ENCODE data around the gene CNPY2.
"Not testable (repeated sequence)": the region's sequence is repeated elsewhere in the genome, so short reads cannot be mapped to it uniquely, and the experiment has no call there.

The CNPY2 gene

DNA sequence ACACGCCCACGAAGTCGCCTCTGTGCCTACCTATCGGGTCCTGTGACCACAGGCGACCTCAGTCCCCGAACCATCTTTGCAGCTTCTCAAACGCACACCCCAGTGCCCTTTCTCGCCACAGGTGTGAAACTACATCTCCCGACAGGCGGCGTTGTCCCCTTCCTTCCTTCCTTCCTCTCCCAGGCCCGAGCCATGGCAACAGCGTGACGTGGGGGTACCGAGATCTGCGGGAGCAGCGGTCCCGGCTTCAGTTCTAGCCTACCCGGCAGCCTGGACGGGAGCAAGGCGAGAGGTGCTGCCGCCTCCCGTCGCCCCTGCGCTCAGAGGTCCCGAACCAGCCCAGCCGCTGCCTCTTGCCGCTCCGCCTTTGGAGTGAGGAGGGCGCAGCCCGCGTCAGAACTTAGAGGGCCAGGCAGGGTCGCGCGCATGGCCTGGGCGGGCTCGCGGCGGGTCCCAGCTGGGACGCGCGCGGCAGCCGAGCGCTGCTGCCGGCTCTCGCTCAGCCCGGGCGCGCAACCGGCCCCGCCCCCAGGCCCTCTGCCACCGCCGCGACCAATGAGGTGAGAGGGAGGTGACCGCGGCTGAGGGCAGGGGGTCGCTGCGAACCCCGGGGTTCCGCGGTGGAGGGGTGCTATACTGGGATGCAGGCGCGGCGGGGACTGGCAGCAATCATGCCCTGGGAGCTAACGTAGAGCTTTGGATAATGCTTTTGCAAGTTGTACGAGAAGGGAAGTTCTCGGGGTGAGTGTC lies 48.9 kb downstream of the CNPY2 start, which contains the start of gene COQ10A:
Gene COQ10A, plus strand, starts transcription at position 250 of the 750 bp plus-strand sequence. Its CDS starts 177 bp downstream, at position 427.
- in situ Hi-C loops (cut with MboI; ENCODE audit: low pct_unique_long_range_greater_than_20kb, low sequenced_read_pairs, unreplicated experiment), result no loop called here
- TF ChIP-seq, protein P1, sequence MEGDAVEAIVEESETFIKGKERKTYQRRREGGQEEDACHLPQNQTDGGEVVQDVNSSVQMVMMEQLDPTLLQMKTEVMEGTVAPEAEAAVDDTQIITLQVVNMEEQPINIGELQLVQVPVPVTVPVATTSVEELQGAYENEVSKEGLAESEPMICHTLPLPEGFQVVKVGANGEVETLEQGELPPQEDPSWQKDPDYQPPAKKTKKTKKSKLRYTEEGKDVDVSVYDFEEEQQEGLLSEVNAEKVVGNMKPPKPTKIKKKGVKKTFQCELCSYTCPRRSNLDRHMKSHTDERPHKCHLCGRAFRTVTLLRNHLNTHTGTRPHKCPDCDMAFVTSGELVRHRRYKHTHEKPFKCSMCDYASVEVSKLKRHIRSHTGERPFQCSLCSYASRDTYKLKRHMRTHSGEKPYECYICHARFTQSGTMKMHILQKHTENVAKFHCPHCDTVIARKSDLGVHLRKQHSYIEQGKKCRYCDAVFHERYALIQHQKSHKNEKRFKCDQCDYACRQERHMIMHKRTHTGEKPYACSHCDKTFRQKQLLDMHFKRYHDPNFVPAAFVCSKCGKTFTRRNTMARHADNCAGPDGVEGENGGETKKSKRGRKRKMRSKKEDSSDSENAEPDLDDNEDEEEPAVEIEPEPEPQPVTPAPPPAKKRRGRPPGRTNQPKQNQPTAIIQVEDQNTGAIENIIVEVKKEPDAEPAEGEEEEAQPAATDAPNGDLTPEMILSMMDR (IDR thresholded peaks at IDR 0.05; ENCODE audit: extremely low read depth, insufficient read depth, missing control alignments), result peak; percentile 44
- peak; percentile 95 for DNase-seq (ENCODE audit: low spot score)

DNA sequence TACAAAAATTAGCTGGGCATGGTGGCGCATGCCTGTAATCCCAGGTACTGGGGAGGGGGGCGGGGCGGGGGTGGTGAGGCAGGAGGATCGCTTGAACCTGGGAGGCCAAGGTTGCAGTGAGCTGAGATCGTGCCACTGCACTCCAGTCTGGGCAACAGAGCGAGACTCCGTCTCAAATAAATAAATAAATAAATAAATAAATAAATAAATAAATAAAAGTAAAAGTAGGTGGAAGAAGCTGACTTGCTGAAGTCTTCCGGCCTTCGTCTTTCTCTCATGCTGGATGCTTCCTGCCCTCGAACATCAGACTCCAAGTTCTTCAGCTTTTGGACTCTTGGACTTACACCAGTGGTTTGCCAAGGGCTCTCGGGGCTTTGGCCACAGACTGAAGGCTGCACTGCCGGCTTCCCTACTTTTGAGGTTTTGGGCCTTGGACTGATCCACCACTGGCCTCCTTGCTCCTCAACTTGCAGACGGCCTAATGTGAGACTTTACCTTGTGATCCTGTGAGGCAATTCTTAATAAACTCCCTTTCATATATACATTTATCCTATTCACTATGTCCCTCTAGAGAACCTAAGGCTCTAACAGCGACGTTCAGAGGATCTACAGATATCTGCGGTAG lies 49.6 kb downstream of the CNPY2 start:
- in situ Hi-C loops (cut with MboI; ENCODE audit: low pct_unique_long_range_greater_than_20kb, low sequenced_read_pairs, unreplicated experiment); DNase-seq (ENCODE audit: low spot score): not testable (repeated sequence)

DNA sequence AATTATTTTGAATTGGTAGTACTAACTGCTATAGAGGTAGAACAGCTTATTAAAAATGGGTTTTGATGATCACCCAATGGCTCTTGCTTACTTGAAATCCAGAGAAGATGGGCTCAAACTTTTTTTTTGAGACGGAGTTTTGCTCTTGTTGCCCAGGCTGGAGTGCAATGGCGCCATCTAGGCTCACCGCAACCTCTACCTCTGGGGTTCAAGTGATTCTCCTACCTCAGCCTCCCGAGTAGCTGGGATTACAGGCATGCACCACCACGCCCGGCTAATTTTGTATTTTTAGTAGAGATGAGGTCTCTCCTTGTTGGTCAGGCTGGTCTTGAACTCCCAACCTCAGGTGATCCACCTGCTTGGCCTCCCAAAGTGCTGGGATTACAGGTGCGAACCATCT lies 52.8 kb downstream of the CNPY2 start:
- in situ Hi-C loops (cut with MboI; ENCODE audit: low pct_unique_long_range_greater_than_20kb, low sequenced_read_pairs, unreplicated experiment); DNase-seq (ENCODE audit: low spot score): not testable (repeated sequence)

DNA sequence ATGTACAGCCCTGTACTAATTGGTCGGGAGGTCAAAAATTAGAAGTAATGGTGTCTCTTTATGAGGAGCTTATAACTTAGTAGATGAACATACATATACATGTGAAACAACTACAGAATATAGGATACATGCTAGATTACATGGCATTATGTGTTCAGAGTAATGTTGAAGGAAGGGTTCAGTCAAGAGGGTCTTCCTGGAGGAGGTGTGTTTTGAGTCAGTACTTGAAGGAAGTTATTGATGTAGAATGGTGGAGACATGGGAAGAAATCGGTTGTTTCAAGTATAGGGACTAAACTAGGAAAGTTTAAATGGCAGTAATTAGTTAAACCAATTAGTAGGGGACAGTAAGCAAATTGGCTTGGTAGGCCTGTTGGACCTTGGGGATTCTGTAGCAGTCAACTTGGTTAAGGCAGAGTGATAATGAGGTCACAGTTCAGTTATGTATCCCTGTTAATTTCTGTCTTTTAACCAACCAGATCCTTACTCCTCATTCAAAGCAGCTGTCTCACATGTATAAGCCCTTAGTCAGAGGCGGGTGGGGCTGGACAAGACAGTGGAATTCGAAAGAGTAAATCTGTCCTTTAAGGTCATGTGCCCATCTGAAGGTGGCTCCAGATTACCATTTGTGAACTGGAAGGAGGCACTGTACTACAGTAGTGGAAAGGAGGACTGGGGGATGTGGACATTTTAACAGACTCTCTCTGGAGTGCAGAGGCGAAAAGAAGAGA lies 54.1 kb downstream of the CNPY2 start:
- no peak for DNase-seq (ENCODE audit: low spot score)
- in situ Hi-C loops (cut with MboI; ENCODE audit: low pct_unique_long_range_greater_than_20kb, low sequenced_read_pairs, unreplicated experiment), result no loop called here
- TF ChIP-seq, protein P1 (IDR thresholded peaks at IDR 0.05; ENCODE audit: extremely low read depth, insufficient read depth, missing control alignments), result no peak

DNA sequence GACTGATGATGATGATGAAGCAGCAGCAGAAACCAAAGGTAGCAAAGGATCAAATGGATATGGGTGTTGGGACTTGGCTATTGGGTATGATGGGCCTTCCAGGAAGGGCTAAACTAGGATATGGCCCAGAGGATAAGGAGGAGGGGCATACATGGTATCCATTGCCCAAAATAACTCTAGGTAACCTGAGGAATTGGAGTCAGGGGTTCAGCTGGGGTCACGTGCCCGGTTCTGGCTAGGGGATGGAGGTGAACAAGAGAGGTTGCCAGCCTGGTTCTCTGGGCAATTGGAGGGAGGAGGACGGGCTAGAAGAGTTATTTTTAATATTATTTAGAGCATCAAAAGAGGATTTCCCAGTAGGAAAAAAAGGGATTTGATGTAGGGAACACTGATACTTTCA lies 54.9 kb downstream of the CNPY2 start:
- TF ChIP-seq, protein P1 (IDR thresholded peaks at IDR 0.05; ENCODE audit: extremely low read depth, insufficient read depth, missing control alignments), result no peak
- in situ Hi-C loops (cut with MboI; ENCODE audit: low pct_unique_long_range_greater_than_20kb, low sequenced_read_pairs, unreplicated experiment), result no loop called here
- no peak for DNase-seq (ENCODE audit: low spot score)

DNA sequence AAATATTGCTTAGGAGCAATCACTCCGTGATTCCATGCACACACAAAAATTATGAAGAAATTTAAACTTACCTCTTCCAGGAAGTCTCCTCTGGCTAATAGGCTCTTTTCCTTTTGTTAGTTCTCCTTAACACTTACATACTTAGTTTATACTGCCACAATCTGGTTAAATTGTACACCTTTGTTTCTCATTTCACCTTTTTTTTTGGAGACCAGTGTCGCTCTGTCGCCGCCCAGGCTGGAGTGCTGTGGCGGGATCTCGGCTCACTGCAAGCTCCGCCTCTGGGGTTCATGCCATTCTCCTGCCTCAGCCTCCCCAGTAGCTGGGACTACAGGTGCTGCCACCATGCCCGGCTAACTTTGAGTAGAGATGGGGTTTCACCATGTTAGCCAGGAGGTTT lies 55.4 kb downstream of the CNPY2 start:
- TF ChIP-seq, protein P1 (IDR thresholded peaks at IDR 0.05; ENCODE audit: extremely low read depth, insufficient read depth, missing control alignments), result no peak
- in situ Hi-C loops (cut with MboI; ENCODE audit: low pct_unique_long_range_greater_than_20kb, low sequenced_read_pairs, unreplicated experiment), result no loop called here
- DNase-seq (ENCODE audit: low spot score), result no peak

Data from GM13977 (cell line).